OCI-LY3 (cell line): ENCODE data around the gene SELE.

Experiments
- CTCF ChIP-seq: fragments of 200-600, 300-600 bp; sonication (generic); IDR thresholded peaks from 2 replicates; pipeline ENCODE4 v1.5.1; 2014; ENCODE audit warnings: antibody characterized with exemption, low read length, low read depth
- EZH2phosphoT487 ChIP-seq: fragments of 200-600 bp; shearing (Covaris generic); IDR thresholded peaks from 2 replicates; pipeline ENCODE4 v1.6.1; 2018; ENCODE audit warnings: antibody characterized with exemption, mixed run types, low read depth

DNA sequence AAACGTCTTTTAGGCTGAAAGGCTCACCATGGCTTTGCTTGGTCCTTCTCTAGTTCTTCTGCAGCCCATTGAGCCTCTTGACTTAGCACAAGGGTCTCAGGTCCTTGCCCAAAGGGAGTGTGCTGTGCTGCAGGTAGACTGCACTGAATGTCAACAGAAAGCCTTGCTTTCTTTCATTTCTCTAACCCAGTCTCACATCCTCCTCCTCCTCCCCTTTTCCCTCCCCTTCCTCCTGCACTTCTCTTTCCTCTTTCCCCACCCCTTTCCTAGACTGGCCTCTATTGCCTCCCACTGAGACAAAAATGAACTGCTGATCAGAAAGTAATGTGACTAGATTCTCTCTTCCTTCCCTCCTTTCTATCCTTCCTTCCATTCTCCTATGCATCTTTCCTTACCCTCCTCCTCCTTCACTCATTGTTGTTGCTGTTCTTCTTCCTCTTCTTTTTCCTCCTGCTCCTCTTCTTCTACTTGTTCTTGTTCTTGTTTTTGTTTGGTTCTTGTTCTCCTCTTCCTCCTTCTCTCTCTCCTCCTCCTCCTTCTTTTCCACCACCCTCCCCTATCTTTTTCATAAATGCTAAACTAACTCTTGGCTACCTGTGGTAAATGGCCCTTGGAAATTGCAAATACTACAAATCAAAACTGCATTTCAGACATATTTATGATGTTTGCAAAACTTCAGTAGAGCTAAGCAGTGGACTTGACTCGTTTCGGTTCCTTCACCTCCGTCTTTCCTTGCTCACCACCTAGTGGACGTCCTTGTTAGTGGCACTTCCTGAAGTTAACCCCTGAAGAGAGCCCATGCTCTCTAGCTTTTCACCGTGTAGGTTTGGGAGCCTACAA is 22.2 kb downstream of the SELE start, which contains the start of gene SELL:
- TF ChIP-seq CTCF (peak; percentile 90), EZH2phosphoT487 (no peak)
